Mesothelial cell of epicardium (in vitro differentiated cells): Measurements from ENCODE around the gene SLC9A9. TPM values are rescaled to one million over a fixed set of nuclear protein-coding genes. Genes with fewer than 3 reads are reported as not detected.

ENCODE experiments used
- DNase-seq, 2 experiments: peaks; one replicate each; pipeline ENCODE4 v3.0.0; 2021; ENCODE audit warnings: low spot score in 2 of 2; ENCODE audit not compliant: unreplicated experiment in 2 of 2
- H3K27ac Mint-ChIP-seq: 2 replicates; pipeline ENCODE4 v1.8.0; 2021; ENCODE audit warnings: mixed read lengths
- H3K27me3 Mint-ChIP-seq: 2 replicates; pipeline ENCODE4 v1.8.0; 2021; ENCODE audit warnings: low read depth, mixed read lengths
- H3K36me3 Mint-ChIP-seq: 2 replicates; pipeline ENCODE4 v1.8.0; 2021; ENCODE audit warnings: mixed read lengths
- H3K4me1 Mint-ChIP-seq: 2 replicates; pipeline ENCODE4 v1.8.0; 2021; ENCODE audit warnings: mixed read lengths
- H3K4me3 Mint-ChIP-seq: 2 replicates; pipeline ENCODE4 v1.8.0; 2021; ENCODE audit warnings: mild to moderate bottlenecking, moderate library complexity, mixed read lengths
- H3K9me3 Mint-ChIP-seq: 2 replicates; pipeline ENCODE4 v1.8.0; 2021; ENCODE audit warnings: mixed read lengths
- CTCF ChIP-seq: fragments of 200-600 bp; sonication (generic); IDR thresholded peaks from one replicate; pipeline ENCODE4 v1.5.0; 2021; ENCODE audit warnings: antibody characterized with exemption; ENCODE audit not compliant: unreplicated experiment
- total RNA-seq: library from RNA; stranded (reverse); gene quantifications from 3 replicates; pipeline ENCODE4 v1.2.1, GENCODE V29; 2021

SLC9A9 gene
- total RNA-seq, 1 donor from 2014 or later: 2.7 TPM

- Mint-ChIP-seq H3K4me3 (no peak overlapping the region), H3K36me3 (no peaks in the 10 kb centered on the region), H3K27ac (no peak overlapping the region), H3K27me3 (no peaks in the 10 kb centered on the region), H3K4me1 (no peaks in the 10 kb centered on the region), H3K9me3 (no peaks in the 10 kb centered on the region)
- no peak for DNase-seq
- no peak for TF ChIP-seq CTCF
Observed at GRCh38 chr3:143503325-143503885, 344.9 kb downstream of the SLC9A9 start.

- no peak overlapping the region for H3K27ac Mint-ChIP-seq
- H3K36me3 Mint-ChIP-seq: no peaks in the 10 kb centered on the region
- DNase-seq: no peak
- H3K9me3 Mint-ChIP-seq: no peaks in the 10 kb centered on the region
- TF ChIP-seq CTCF: no peak
- no peak overlapping the region for H3K4me3 Mint-ChIP-seq
- H3K27me3 Mint-ChIP-seq: no peaks in the 10 kb centered on the region
- no peaks in the 10 kb centered on the region for H3K4me1 Mint-ChIP-seq
Observed at GRCh38 chr3:143502081-143502480, 346.2 kb downstream of the SLC9A9 start.

- no peak for DNase-seq
- Mint-ChIP-seq H3K9me3 (no peaks in the 10 kb centered on the region), H3K36me3 (no peaks in the 10 kb centered on the region), H3K27me3 (no peaks in the 10 kb centered on the region), H3K27ac (no peak overlapping the region), H3K4me3 (no peak overlapping the region), H3K4me1 (peaks cover 5% of the 10 kb centered on the region)
- no peak for TF ChIP-seq CTCF
Observed at GRCh38 chr3:143497382-143497781, 350.9 kb downstream of the SLC9A9 start.

- H3K4me1 Mint-ChIP-seq: peaks cover 5% of the 10 kb centered on the region
- H3K27me3 Mint-ChIP-seq: no peaks in the 10 kb centered on the region
- no peaks in the 10 kb centered on the region for H3K36me3 Mint-ChIP-seq
- no peak overlapping the region for H3K4me3 Mint-ChIP-seq
- DNase-seq: no peak
- no peak overlapping the region for H3K27ac Mint-ChIP-seq
- no peaks in the 10 kb centered on the region for H3K9me3 Mint-ChIP-seq
- TF ChIP-seq CTCF: no peak
Observed at GRCh38 chr3:143496191-143496590, 352.1 kb downstream of the SLC9A9 start.

- Mint-ChIP-seq H3K4me1 (peaks cover 5% of the 10 kb centered on the region), H3K4me3 (no peak overlapping the region), H3K36me3 (no peaks in the 10 kb centered on the region), H3K9me3 (no peaks in the 10 kb centered on the region), H3K27ac (no peak overlapping the region), H3K27me3 (no peaks in the 10 kb centered on the region)
- no peak for DNase-seq
- TF ChIP-seq CTCF: no peak
Observed at GRCh38 chr3:143495527-143495926, 352.7 kb downstream of the SLC9A9 start.

- Mint-ChIP-seq H3K27ac (no peak overlapping the region), H3K4me3 (no peak overlapping the region), H3K36me3 (no peaks in the 10 kb centered on the region), H3K9me3 (no peaks in the 10 kb centered on the region), H3K4me1 (no peaks in the 10 kb centered on the region), H3K27me3 (no peaks in the 10 kb centered on the region)
- TF ChIP-seq CTCF: no peak
- no peak for DNase-seq
Observed at GRCh38 chr3:143486611-143487010, 361.7 kb downstream of the SLC9A9 start.
